Activated T-helper 1 cell treated with Interleukin-2 at 50 U/mL for 16 hours (primary cell): ENCODE data around the gene RALGAPA2.

Experiments
- DNase-seq: peaks from one replicate; pipeline ENCODE4 v3.0.0-alpha.2; 2020; ENCODE audit warnings: low read depth

RALGAPA2 gene

GRCh38 chr20:20536240-20536933 lies 176.1 kb downstream of the RALGAPA2 start:
- no peak for DNase-seq

DNA sequence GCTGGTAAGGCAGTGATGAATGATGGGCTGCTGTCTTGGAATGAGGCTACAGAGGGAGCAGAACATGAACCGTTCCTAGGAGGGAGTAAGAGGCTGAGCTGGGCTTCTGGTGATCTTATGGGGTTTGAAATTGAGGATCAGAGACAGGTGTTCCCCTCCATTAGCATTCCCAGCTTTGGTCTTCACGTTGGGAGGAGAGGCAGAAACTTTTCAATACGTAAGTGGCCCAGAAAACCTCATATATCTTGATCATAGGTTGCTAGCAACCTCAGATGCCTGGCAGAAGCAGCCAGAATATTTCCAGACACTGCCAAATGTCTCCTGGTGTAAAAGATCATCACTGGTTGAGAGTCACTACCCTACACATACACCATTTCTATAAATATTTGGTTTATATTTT lies 177.4 kb downstream of the RALGAPA2 start:
- no peak for DNase-seq

- no peak for DNase-seq
Measured at GRCh38 chr20:20531283-20531682, 181.2 kb downstream of the RALGAPA2 start.

DNA sequence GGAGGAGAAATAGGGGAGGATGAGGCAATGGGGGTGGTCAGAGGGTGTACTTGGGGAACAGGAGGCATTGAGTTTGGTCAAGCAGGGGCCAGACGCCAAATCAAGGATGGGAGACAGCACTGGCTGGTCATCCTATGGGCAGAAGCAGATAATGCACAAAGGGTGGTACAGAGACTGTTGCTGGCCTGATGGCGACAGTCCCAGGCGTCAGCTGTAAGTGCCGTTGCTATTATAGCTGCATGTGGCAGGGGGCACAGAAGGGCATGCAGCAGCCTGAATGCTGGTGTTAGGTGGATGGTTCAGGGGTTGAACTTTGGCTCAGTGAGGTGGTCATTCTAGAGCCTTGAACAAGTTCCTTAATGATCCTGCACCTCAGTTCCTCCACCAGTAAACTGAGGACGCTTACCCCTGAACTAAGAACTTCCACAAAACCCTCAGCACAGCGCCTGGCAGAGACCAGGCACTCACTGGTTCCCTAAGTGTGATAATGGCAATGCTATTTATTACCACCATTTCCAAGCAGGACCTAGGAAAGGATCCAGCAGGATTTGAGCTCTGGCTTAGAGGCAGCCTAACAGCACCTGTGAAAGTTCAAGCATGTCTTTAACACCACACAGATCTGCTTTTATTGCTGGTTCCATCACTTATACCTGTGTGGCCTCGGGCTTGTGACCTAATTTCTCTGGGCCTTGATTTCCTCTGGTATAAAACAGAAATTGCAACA lies 181.9 kb downstream of the RALGAPA2 start:
- DNase-seq, result no peak

DNA sequence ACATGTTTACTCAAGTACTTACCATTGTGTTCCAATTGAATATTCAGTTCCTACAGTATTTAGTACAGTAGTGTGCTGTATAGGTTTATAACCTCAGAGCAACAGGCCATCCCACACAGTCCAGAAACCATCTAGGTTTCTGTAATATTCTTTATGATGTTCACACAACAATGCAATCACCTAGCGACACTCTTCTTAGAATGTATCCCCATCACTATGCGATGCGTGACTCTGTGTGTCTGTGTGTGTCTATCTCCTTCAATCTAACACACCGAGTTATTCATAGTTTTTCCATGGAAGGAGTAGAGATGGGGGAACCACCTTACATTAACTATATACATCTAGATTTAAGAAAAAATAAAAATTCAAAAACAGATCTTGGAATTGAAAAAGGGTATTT lies 182.8 kb downstream of the RALGAPA2 start:
- DNase-seq, result no peak

- DNase-seq, result no peak
Measured at GRCh38 chr20:20528861-20529260, 183.6 kb downstream of the RALGAPA2 start.

DNA sequence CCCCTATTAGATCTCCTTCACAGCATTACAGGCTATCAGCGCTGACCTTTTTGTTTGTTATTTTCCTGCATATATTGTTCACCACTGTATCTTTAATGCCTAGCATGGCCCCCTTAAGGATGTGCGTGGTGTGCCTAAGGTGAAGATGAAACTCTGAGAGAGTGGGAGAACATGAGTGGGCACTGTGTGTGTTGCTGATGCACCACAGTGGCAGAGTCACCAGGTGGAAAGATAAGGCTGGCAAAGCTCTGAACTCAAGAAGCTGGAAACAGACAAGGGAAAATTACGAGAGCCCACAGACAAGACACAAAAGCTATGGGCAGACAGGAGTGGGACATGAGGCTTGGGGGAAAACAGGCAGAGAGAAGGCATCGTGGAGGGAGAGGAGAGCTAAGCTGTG lies 184.8 kb downstream of the RALGAPA2 start:
- DNase-seq, result no peak

- no peak for DNase-seq
Measured at GRCh38 chr20:20525756-20526155, 186.7 kb downstream of the RALGAPA2 start.

- no peak for DNase-seq
Measured at GRCh38 chr20:20525214-20525613, 187.2 kb downstream of the RALGAPA2 start.

- DNase-seq, result no peak
Measured at GRCh38 chr20:20524756-20525155, 187.7 kb downstream of the RALGAPA2 start.

- DNase-seq, result no peak
Measured at GRCh38 chr20:20521736-20522135, 190.7 kb downstream of the RALGAPA2 start.

- DNase-seq, result no peak
Measured at GRCh38 chr20:20520776-20521175, 191.7 kb downstream of the RALGAPA2 start.

- no peak for DNase-seq
Measured at GRCh38 chr20:20519269-20519668, 193.2 kb downstream of the RALGAPA2 start.

DNA sequence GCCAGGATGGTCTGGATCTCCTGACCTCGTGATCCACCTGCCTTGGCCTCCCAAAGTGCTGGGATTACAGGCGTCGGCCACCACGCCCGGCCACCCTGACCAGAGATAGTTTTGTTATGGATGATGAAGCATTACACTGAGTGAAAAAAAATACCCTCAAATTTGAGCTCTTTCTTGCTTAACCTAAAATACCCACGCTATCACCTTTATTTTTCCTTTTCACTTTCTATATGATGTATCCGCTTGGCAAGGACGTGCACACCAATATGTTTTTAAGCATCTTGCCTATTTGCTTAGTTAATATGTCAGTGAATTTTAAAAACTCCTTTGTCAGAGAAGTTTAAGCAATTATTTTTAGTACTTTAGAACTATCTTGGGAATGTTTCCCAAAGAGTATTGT lies 194.2 kb downstream of the RALGAPA2 start:
- no peak for DNase-seq

- no peak for DNase-seq
Measured at GRCh38 chr20:20517296-20517695, 195.1 kb downstream of the RALGAPA2 start.

GRCh38 chr20:20513720-20514119 lies 198.7 kb downstream of the RALGAPA2 start:
- DNase-seq, result no peak

- DNase-seq, result no peak
Measured at GRCh38 chr20:20505554-20505953, 206.9 kb downstream of the RALGAPA2 start.

GRCh38 chr20:20503777-20504530 lies 208.5 kb downstream of the RALGAPA2 start:
- DNase-seq, result no peak

- no peak for DNase-seq
Measured at GRCh38 chr20:20501128-20501527, 211.3 kb downstream of the RALGAPA2 start.

DNA sequence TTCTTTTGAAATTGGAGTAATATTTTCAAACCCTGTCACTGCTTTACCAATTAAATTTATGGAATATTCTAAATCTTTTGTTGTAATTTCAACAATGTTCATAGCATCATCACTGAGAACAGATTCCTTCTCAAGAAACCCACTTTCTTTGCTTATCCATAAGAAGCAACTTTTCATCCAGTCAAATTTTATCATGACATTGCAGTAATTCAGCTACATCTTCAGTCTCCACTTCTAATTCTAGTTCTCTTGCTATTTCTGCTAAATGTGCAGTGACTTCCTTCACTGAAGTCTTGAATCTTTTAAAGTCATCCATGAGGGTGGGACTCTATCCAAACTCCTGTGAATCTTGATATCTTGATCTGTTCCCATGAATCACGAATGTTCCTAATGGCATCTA lies 212.1 kb downstream of the RALGAPA2 start:
- no peak for DNase-seq

- DNase-seq, result no peak
Measured at GRCh38 chr20:20499439-20499838, 213.0 kb downstream of the RALGAPA2 start.

DNA sequence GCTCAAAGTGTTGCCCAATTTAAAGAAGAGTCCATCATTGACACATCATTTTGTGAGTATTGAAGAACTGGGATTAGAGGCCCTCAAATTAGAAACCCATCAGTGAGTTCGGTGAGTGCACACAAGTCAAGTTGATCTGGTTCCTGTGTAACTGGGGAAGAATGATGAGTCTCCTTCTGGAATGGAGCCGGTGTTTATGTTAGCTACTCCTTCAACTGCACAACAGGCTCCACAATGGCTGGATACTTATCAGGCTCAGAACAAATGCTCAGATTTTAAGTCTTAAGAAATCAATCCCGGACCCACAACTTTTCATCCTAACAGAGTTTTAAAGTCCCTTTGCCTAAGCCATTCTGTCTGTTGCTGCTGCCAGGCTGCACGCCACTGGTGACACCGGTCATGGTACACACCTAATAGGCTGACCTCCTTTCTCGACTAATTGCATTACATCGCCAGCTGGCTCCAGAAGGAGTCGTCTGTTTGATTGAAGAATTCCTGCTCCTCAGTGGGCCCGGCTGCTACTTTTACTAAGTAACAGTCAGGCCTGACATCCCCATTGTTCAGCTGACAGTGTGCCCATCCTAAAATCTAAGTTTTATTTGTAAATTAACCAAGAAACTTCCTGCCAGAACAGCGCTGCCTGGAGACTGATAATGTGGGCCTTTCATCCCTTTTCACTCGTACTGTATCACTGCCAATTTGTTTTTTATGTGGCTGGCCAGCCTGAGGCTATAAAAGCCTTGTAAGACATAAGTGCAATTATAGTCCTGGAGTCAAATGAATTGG lies 214.2 kb downstream of the RALGAPA2 start:
- no peak for DNase-seq
